Measurements from ENCODE around the gene DOK4.
A peak's percentile ranks its signal among the peaks of the same experiment; 100 is the strongest.

DOK4 gene

DNA sequence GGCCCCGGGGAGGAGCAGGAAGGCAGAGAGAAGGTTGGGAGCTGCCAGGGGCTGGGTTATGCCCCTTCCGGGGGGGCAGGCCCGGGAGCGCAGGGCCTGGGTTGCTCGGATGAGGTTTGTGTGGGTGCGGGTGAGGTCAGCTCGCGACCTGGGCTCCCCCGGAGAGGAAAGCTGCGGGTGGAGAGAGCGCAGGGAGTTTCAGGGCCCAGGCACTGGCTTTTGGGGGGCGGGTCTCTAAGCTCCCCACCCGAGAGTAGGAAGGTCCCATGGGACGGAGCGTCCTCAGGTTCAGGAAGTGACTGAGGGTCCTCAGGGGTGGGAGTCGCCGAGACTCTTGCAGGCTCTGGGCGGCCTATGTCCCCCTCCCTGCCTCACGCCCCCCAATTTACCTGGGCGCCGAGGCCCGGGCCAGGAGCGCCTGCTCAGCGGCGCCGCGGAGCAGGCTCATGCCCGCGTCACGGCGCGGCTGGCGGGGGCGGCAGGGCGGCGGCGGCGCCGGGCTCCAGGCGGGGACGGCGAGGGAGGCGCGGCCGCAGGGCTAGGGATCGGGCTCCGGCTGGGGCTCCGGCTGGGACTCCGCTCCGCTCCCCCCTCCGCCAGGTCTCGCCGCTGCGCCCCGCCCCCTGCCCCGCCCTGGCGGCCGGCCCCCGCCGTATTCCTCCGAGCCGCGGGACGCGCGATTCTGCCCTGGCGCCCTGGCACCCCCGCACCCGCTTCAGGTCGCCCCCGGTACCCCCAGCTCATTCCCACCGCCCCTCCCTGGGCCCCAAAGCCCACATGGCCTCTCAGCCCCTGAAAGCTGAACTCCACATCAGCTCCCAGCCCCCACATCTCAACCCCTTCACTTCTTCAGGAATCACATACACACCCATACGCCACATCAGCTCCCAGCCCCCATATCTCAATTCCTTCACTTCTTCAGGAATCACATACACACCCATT, at the start of gene DOK4:
Gene DOK4, minus strand, starts transcription at position 578 of the 942 bp plus-strand sequence. CDS start 6,986 bp downstream, outside the sequence.
- peak; percentile 32 to 49 for DNase-seq

DNA sequence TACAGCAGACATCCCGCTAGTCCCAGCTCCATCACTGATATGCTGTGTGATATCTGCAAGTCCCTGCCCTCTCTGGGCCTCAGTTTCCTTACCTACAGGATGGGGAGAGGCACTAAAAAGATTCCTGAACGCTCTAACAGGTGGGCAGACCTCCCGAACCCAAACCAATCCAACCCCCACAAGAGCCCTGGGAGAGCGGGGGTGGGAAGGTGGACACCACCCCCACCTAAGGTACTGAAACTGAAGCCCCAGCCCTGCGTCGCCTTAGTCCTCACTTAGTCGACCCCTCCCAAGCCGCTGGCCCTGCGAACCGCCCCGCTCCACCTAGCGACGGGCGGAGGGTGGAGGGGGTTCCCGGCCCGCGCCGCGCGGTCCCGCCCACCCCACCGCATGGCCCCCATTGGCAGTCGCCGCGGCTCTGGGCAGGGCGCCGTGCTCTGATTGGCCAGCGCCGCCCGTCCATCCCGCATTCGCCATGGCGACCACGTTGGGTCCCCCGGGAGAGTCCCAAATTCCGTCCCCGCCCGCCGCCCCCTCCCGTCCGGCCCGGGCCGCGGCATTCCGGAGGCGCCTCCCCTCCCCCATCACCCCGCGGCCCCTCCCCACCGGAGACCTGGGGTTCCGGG, 49.5 kb upstream of the DOK4 start:
- peak; percentile 64 to 81 for DNase-seq

DNA sequence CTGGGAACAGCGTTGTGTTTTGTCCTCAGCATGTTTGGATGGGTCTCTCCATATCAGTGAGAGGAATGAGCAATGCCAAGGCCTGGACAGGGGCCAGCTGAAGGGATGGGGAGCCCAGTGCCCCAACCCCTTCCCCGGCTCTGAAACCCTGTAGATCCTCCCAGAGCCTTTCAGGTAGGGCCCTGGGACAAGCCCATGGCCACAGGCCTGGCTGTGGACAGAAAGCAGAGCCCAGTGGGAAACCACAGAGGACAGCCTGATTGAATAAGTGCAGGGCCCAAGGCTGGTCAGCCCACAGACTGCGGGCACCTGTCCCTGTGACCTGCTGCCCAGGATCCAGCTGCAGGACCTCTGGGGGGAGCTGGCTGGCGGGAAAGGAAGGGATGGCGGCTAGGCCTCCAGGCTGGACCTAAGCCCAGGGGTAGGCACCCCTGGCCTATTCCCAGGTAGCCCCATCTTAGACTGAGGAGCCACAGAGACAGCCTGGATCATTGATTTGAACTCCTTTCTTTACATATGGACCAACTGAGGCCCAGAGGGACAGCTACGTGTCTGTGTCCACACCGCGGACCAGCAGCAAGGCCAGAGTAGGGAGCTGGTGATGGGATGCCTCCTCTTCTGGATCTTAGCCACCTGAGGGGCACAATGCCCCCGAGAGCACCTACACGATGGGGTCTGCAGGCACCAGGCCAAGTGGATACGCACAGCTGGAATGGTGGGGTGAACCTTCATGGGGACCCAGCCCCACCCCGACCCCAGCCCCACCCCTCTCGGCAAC, 48.8 kb upstream of the DOK4 start:
- DNase-seq, result no peak

DNA sequence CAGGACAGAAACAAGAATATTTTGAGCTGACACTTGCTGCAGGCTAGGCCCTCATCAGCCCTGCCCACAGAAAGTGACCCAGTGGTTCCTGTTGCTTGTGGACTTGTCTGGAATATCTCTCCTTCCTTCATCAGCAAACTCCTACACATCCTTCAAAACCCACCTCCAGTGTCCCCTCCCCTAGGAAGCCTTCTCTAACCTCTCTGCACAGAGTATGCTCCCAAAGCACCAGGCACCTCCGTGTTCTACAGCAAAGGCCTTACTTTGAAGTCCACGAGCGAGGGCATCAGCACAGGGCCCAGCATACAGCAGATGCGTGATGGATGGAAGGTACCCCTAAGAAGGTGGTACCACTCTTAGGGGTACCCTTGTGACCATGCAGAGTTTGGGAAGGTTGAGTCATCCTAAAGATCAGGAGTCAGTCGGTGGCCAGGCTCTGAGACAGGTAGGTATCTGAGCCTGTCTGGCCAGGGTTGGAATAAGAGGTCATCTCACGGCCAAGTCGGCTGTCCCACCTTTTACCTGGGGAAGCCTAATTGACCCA, 48.1 kb upstream of the DOK4 start:
- DNase-seq, result no peak

DNA sequence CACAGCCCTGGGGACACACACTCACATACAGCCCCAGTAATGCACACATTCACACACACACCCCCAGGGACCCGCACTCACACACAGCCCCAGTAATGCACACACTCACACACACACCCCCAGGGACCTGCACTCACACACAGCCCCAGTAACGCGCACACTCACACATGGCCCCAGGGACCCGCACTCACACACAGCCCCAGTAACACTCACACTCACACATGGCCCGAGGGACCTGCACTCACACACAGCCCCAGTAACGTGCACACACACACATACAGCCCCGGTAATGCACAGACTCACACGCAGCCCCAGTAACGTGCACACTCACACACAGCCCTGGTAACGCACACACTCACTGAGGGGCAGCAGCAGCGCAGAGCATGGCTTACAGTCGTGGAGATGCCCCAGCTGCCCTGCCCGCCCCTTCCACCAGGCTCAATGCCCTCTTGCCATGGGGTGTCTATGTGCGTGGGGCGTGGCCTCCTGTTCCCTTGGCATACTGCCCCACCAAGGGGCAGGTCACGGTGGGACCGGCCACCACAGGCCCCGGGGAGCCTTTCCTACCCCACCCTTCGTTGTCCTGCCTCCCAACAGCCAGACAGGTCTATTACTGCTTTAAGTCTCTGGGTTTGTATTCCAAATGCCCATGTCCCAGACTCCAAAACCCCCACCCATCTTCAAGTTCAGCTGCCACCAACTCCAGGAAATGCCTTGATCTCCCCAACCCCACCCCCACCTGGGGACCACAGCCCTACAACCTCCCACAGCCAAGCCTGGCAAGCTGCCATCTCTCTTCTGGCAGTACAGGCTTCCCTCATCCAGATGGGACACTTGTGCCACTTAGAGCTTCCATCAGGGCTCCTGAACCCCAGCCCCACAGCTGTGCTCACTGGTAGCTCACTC, 47.4 kb upstream of the DOK4 start:
- DNase-seq, result no peak

DNA sequence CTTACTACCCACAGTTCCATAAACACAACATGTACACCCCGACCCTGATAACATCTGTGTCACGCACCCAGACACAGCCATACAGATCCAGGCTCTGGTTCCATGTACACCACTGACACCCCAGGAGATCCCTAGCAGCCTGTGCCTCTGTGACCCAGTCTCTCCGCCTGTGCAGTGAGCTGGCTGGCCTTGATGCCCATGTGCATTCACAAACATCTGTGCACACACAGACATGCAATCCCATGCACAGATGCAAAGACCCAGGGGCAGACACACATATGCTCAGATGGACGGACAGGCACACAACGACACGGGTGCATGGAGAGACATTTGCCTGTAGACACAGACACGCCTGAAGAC, 46.0 kb upstream of the DOK4 start:
- no peak for DNase-seq

DNA sequence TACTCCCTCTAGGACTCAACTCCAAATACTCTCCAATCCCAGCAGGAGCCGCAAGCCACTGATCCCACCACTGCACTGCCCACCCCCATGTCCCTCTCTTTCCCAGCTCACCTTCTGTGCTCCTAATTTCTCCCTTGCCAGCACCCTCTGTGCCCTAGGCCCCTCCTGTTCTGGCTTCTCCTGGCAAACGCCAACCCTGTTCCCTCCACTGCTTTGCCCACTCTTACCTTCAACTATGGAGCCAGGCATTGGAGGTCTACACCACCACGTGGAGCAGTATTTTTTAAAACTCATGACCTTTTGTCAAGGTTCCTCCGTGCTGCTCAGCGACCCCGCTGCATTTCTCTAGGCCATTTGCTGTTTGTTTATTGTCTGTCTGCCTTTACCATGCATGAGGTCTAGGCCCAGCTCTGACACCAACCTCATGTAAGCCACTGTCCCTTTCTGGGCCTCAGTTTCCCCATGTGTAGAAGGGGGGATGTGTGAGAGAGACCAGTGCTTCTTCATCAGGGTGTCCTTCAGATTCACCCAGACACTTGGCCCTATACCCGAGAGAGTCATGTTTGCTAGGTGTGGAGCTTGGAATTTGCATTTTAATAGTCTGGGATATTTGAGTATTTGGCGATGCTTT, 45.5 kb upstream of the DOK4 start:
- DNase-seq, result no peak

DNA sequence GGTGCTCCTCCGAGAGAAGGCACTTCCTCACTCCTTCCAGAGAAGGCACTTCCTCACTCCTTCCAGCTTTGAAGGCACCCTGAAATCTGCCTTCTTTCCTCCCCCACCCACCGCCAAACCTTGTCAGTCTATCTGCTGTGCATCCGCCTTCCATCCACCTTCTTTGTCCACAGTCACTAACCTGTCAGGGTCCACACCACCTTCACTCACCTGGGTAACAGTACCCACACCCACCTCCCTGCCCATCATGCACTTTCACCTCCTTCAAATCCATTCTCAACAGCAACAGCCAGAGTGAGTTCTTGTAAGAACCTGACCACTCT, 44.9 kb upstream of the DOK4 start:
- no peak for DNase-seq

DNA sequence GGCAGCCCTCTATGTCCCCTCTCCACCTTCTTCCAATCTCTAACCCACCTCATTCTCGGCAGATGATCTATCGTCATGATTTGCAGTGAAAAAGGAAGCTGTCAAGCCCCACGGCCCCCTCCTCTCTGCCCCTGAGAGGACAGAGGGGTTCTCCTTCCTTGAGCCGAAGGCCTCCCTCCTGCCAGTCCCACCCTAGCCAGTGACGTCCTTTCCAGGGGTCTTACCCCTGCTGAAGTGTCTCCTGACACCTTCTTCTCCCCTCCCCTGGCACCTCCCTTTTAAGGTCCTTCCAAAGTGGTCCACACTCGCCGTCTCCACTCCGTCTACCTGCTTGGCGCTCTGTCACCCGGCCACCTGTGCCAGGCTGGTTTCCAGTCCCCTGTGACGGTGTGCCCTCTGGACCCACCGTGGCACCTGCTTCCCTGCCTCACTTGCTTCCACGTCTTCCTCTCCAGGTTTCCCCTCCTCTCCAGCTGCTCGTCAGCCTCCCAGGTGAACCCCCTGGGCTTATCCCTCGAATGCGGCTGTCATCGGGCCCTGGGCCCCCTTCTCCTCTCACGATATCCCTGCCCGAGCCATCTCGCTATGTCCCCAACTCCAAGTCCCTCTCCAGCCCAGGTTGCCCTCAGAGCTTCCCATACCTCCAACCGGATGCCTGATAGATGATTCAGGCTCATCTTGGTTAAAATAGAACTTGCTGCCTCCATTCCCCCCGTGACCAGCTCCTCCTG, 44.4 kb upstream of the DOK4 start:
- no peak for DNase-seq

DNA sequence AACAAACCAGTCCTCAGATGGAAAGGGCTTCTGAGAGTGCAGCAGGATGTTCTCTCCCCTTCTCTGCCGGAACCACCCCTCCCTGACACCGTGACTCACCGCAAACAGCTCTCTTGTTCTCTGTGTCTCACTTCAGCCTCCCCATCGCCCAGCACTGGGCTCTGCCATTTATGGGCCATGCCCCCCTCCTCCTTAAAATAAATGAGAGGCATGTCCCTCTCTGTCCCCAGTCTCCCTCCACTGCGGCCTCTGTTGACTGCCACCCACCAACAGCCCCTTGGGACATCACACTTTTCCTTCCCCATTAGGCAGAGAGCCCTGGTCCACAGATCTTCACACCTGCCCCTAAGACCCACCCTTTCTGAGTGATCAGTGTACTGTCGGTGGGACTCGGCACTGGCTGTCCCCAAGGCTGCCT, 43.8 kb upstream of the DOK4 start:
- DNase-seq, result peak in 1 of 2 donors; percentile 3

DNA sequence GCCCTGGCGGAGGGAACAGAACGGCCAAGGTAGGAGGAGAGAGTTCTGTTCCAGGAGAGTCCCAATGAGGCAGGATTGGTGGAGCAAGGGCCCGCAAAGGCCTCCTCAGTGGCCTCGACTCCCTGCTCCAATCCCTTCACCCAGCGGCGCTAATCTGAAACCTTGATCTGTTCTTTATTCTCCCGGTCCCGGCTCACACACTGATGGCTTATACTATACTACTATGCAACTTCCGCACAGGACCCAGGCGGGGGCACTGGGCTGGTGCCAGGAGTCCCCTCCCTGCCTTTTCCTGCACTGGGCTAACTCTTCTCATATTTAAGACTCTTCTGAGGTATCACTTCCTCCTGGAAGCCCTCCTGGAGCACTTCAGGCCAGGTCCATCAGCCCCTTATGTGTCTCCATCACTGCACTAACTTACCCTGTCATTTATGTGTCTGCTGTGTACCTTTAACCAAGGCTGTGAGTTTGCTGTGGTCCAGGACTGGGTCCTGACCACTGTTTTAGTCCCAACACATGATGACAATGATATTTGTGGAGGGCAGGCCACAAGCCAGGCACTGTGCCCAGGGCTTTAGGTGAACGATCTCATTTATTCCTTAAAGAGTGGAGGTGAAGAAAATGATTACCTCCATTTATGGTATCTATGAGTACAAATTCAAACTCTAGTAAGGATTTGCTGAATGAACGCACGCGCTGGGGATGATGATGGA, 43.3 kb upstream of the DOK4 start:
- no peak for DNase-seq

DNA sequence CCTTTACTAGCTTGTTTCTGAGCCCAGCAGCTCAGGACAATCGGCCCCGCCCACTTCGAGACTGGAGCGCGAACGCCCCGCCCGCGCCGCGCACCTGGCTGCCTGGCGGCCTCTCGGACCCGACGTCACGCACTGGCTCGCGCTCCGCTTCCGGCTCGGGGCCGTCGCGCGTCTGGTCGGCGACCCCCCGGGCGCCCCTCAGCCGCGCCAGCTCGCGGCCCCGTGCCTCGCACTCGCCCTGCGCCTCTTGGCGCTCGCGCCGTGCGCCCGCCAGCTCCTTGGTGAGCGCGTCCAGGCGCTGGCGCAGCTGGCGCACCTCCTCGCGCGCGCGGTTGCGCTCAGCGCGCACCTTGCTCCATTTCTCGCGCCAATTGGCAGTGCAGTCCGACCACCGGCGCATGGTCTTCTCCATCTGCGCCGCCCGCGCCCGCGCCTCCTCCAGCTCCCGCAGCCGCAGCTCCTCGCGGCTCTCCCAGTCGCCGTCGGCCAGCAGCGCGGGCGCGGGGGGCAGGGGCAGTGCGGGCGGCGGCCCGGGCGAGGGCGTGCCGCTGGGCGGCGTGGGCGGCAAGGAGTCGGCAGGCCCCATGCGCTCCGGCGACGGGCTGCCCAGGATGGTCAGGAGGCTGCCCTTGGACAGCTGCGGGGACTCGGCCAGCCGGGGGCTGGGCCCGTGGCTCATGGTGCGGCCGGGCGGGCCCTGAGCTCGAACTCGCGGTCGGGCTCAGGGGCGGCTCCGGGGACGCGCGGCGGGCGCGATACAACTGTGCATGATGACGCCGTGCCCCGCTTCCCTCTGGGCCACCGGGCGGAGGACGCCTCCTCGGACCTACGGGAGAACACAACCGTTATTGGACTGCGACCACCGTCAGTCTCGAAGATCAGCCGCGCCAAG, 42.5 kb upstream of the DOK4 start:
- no peak for DNase-seq

DNA sequence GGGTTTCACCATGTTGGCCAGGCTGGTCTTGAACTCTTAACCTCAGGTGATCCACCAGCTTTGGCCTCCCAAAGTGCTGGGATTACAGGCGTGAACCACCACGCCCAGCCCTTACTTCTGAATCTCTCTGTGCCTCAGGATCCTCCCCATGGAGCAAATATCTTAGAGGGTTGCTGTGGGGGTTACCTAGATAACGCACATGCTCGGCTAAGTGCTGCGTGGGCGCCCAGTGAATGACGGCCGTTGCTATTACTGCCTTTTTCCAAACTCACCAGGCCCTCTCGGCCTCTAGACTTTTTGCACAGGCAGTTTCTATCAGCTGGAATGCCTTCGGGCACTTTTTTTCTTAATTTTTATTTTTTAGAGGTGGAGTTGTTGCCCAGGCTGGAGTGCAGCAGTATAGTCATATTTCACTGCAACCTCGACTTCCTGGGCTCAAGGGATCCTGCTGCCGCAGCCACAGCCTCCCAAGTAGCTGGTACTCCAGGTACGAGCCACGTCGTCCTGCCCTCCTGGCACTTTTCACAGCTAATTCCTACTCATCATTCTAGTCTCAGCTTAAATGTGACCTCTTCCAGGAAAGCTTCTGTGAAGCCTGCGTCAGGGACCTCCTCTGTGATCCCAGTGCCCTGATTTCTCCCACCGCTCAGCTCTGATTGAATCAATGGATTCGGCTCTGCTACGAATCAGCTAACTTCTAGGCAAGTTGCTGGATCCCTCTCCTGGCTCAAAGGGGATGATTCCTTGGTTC, 41.5 kb upstream of the DOK4 start:
- DNase-seq, result no peak

DNA sequence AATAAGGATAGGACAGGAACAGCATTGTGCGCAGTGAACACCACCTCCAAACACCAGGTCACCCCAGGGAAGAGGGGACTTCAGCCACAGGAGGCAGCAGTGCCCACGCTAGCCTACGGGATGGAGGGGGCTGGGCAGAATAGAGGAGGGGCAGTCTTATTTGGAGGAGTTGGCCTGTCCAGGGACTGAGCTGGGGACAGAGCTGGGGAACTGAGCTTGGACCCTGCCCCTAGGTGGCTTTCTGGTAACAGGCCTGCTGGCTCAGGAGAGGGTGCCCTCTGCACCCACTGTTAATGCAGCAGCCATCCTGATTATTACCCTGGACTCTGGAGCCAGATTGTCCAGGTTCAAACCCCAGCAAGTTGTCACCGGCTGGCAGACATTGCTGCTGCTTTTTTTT, 40.7 kb upstream of the DOK4 start:
- DNase-seq, result no peak

DNA sequence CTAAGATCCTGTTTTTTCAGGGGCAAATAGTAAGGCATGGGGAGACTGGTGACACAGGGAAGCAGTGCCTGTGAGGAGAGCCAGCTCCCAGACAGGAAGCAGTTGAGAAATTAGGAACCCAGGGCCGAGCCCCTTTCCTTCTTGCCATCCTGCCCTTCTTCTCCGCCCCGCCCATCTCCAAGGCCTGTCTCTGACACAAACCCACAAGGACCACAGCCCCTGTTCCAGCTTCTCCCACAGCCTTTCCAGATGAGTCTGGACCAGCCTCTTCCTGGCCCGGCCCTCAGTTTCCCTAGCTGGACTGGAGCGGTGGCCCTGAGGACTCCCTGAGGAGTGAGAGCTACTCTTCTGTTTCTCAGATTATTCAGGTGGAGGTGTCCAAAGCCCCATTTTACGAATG, 40.2 kb upstream of the DOK4 start:
- no peak for DNase-seq

DNA sequence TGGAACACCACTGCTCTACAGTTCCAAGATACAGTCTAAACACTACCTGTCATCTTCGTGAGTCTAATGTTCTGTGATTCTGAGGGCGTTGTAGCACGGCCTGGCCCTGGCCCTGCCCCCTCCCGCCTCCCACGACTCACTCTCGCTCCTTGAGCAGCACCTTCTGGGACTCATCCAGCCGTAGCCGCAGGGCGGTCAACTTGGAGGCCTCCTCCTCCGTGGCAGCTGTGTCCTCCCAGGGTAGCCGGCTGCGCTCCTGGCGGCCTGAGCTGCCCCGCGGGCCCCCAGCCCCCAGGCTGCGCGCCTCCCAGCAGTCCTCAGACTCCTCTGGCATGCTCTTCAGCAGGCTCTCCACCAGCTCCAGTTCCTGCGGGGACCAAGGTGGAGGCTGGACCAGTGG, 39.5 kb upstream of the DOK4 start:
- no peak for DNase-seq

DNA sequence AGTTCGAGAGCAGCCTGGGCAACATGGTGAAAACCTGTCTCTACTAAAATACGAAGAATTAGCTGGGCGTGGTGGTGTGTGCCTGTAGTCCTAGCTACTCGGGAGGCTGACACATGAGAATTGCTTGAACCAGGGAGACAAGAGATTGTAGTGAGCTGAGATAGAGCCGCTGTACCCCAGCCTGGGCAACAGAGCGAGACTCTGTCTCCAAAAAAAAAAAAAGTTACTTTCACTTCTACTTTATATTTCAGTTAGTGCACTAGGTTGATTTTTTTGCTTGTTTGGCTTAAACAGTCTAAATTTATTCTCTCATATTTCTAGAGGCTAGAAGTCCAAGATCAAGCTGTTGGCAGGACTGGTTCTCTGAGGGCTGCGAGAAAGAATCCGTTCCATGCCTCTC, 36.7 kb upstream of the DOK4 start:
- no peak for DNase-seq

DNA sequence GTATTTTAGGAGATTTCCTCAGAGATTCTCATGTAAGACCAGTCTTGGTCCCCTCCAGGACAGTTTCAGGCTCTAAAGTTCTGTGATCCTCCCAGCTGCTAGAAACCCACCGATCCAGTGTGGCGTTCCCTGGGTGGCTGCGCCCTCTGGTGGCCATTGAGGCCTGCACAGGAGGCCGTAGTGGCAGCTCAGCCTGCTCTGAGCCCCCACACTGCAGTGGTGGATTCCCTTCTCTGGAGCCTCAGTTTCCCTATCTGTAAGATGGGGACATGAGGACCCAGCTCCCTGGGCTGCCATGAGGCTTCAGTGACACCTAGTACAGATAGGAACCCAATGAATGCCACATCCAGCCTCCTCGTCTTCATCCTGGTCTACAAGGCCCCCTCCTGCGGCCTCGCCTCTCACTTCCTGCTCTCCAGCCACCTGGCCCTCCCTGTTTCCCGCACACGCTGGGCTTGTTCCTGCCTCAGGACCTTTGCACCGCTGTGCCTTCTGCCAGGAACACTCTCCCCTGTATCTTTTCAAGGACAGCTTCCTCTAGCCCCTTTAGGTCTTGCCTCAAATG, 33.6 kb upstream of the DOK4 start:
- DNase-seq, result peak; percentile 8 to 71
